Stimulated activated CD4-positive, alpha-beta T cell treated with anti-CD3 and anti-CD28 coated beads, Interleukin-4, amount 100 ng/mL, for 24 hours (primary cell): ENCODE measurements around the gene CLPTM1L.
"Not testable (repeated sequence)": the region's sequence is repeated elsewhere in the genome, so short reads cannot be mapped to it uniquely, and the experiment has no call there.

Experiments used
- DNase-seq: peaks from one replicate; pipeline ENCODE4 v3.0.0-alpha.2; 2020

The CLPTM1L gene

GRCh38 chr5:1338506-1339070 lies 6.3 kb downstream of the CLPTM1L start:
- DNase-seq = no peak

DNA sequence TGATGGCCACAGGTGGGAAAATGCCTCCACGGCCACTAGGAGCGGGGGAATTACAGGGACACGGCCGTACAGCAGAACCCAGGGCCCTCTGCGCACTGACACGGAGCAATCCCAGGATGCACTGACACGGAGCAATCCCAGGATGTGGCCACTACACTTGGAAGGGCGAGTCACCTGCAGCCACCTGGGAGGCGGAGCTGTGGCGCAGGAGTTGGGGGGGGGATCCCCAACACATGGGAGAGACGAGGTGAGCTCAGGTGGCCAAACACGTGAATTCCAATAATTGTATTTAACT lies 6.8 kb downstream of the CLPTM1L start:
- no peak for DNase-seq

GRCh38 chr5:1337489-1338195 lies 7.3 kb downstream of the CLPTM1L start:
- no peak for DNase-seq

- no peak for DNase-seq
These were observed 8.0 kb downstream of the CLPTM1L start for GRCh38 chr5:1336749-1337488.

- DNase-seq = no peak
These were observed 8.8 kb downstream of the CLPTM1L start for GRCh38 chr5:1336106-1336561.

DNA sequence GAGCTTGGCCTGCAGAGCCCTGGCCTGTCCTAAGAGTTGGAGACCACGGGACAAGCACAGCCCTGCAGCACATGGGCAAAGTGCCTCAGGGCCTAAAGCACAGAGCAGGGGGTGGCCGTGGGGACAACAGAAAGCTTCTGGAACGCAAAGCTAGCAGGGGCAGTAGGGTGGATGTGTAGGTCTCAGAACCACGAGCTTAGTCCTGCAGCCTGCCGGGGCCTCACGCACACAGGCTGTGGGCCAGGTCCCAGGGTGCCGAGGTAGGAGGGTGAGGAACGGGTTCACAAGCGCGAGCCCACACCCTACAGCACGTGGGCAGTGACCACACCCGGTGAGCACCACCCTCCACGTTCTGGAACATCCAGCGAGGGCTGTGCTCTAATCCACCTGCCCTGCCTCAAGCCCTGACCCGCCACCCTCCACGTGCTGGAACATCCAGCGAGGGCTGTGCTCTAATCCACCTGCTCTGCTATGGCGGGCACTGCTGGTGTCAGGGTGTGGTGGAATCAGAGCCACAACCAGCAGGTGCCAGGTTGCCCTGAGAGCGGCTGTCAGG lies 9.3 kb downstream of the CLPTM1L start:
- DNase-seq = no peak

GRCh38 chr5:1334831-1335539 lies 9.9 kb downstream of the CLPTM1L start:
- no peak for DNase-seq

DNA sequence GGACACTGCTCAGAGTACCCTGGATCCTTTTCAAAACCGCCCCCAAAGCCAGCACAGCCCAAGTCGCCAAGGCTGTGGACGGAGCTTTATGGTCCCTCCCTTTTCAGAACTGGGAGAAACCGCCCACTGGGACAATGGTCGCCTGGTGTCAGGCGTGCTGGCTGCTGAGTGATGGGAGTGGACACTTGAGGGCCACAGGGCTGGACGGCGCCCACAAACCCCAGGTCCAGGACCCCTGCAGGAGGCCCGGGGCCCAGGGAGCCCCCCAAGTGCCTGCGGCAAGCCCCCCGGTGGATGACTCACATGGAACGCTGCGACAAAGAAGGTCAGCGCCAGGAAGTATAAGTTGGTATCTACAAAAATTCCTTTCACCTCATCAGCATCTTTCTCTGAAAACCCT lies 10.9 kb downstream of the CLPTM1L start:
- no peak for DNase-seq

DNA sequence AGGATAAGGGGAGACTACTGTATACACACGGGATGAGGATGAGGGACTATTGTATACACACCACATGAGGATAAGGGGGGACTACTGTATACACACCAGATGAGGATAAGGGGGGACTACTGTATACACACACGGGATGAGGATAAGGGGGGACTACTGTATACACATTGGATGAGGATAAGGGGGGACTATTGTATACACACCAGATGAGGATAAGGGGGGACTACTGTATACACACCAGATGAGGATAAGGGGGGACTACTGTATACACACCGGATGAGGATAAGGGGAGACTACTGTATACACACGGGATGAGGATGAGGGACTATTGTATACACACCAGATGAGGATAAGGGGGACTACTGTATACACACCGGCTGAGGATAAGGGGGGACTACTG lies 11.6 kb downstream of the CLPTM1L start:
- not testable (repeated sequence) for DNase-seq

DNA sequence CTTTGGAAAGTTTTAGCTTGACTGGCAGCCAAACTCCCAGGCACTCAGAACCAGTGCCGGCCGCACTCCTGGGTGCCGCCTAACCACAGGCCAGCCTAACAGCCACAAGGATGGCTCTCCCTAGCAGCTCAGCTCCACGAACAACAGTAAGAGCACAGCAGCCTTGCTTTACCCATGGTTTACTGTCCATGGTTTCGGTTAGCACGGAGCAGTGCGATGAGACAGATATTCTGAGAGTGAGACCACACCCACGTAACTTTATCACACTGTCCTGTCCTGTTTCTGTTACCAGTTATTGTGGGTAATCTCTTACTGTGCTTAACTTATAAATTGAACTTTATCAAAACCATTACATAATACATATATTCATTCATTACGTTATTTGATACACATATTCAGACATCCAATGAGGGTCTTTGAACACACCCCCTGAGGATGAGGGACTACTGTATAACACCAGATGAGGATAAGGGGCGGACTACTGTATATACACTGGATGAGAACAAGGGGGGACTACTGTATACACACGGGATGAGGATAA lies 12.4 kb downstream of the CLPTM1L start:
- no peak for DNase-seq

- no peak for DNase-seq
These were observed 13.0 kb downstream of the CLPTM1L start for GRCh38 chr5:1331861-1332405.

DNA sequence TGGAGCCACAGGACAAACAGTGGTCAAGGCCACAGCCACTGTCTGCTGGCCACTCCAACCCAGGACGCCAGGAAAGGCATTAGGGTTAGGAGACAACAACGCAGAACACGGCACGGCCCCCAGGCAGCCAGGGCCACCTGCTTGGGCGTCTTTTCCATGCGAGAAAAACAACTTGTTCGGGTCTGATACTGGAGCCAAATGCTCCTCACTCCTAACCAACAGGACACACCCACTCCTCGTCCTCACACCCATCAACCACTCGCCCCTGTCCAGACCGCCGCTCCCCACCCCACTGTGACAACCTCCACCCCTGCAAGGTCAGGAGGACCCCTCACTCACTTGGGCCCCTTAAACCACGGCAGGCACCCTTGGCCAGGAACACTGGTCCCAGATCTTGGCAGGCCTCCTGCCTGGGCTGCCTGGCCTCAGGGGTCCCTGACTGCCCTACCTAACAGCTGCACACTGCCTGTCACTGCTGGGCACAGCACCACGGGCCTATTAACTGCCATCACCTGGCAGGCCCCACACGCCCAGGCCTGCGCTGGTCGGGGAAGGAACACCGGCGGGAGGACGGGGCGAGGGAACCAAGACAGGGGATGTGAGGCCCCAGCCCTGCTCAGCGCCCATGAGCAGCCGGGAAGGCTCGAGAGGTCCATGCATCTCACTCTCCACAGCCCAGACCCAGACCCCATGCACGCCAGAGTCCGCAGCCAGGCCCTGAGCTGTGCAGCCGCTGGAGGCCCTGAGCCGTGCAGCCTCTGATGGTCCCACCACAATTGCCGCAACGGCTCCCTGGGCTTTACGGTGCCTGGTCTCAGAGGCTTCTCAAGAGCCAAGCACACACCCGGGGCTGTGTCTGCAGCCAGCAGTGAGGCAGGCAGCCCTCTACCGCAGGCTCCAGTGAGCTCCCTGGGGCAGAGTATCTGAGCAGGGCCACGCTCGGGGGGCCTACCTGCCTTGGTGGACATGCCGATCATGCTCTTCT lies 13.8 kb downstream of the CLPTM1L start:
- no peak for DNase-seq

DNA sequence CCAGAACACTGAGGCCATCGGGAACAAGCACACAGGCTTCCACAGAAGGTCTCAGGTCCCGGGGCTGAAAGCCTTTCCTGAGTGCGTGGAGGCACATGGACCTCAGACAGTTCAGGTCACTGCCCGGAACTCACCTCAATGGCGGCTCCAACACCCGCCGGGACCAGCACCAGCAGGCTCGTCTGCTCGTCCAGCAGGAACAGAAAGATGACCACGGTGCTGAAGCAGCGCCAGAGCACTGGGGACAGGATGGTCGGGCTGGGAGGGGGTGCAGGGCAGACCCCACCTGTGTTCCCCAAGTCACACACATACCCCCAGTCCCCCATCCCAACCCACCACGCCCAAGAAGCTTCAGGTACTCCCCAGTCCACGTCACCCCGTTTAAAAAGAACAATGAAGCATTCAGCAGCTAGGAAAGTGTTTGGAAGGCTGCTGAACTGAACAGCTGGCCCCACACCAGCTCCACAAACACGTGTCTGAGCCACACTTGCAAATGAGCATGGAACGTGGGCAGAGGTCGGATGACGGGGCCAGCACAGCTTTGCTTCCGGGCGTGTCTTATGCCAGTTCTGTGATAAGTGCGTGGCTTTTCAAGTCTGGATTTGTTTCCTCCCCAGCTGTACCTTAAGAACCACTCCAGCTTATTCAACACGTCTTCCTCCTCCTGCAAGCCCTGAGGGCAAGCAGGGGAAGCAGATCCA lies 14.6 kb downstream of the CLPTM1L start:
- DNase-seq = no peak

- DNase-seq = no peak
These were observed 15.8 kb downstream of the CLPTM1L start for GRCh38 chr5:1329111-1329579.

DNA sequence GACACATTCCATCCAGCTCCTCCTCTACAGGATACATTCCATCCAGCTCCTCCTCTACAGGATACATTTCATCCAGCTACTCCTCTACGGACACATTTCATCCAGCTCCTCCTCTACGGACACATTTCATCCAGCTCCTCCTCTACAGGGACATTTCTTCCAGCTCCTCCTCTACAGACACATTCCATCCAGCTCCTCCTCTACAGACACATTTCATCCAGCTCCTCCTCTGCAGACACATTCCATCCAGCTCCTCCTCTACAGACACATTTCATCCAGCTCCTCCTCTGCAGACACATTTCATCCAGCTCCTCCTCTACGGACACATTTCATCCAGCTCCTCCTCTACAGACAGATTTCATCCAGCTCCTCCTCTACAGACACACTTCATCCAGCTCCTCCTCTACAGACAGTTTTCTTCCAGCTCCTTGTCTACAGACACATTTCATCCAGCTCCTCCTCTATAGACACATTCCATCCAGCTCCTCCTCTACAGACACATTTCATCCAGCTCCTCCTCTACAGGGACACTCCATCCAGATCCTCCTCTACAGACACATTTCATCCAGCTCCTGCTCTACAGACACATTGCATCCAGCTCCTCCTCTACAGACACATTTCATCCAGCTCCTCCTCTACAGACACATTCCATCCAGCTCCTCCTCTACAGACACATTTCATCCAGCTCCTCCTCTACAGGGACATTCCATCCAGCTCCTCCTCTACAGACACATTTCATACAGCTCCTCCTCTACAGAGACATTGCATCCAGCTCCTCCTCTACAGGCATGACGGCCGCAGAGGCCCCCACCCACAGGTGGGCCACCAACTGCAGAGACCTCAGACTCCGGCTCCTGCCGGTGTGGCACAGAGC lies 16.4 kb downstream of the CLPTM1L start:
- DNase-seq = not testable (repeated sequence)

- DNase-seq = not testable (repeated sequence)
These were observed 17.8 kb downstream of the CLPTM1L start for GRCh38 chr5:1326901-1327756.

GRCh38 chr5:1326532-1326875 lies 18.4 kb downstream of the CLPTM1L start:
- DNase-seq = not testable (repeated sequence)

DNA sequence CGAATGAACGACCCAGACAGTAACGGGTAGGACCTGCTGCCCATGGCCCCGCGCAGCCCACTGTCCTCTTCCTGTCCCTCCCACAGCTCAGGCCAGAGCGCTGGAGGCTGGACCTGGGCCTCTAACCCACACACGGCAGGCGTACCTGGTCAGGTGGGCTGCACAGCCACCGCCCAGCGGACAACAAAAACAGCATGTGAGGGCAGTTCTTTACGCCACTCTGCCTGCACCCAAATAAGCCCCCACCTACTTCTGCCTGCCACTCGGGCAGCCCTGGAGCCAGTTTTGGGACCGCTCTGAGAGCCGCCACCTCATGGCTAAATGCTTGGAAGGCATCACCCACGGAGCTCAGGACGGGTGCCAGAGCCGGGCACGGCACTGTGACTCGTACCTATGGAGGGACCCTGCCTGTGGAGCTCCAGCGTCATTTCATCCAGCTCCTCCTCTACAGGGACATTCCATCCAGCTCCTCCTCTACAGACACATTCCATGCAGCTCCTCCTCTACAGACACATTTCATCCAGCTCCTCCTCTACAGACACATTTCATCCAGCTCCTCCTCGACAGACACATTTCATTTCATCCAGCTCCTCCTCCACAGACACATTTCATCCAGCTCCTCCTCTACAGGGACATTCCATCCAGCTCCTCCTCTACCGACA lies 18.9 kb downstream of the CLPTM1L start:
- DNase-seq = no peak
